ENCODE data around the gene ABCC6.

DNA sequence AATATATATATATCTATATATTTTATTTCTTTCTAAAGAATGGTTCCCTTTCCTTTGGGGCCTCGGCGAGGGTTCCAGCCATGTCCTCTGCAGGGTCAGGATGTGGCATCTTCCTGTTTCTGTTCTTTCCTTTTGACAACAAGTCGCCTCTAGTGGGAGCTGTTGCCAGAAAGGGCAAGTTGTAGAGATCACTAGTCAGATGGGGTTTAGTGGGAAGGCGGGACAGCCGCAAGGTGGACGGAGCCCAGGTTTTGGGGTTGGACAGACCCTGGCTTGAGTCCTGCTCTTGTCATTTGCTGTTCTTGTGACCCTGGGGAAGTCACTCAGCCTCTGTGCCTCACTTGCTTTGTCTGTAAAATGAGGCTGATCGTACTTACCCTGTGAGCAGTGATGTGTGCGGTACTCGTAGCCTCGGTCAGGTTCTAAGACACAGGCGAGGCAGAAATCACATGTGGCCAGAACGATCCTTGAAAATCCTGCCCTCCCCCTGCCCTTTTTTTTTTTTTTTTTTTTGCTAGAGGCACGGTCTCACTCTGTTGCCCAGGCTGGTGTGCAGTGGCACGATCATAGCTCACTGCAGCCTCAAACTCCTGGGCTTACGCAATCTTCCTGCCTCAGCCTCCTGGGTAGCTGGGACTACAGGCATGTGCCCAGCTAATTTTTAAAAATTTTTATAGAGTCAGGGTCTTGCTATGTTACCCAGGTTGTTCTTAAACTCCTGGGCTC, 80.1 kb downstream of the ABCC6 start:
- TF ChIP-seq YY1 (IDR thresholded peaks at IDR 0.05) (no peak), EGR1 (IDR thresholded peaks at IDR 0.05; ENCODE audit: low read depth in 2 of 2) (no peak), SP1 (IDR thresholded peaks at IDR 0.05) (no peak), RAD21 (IDR thresholded peaks at IDR 0.05) (peak in 1 of 2 donors; percentile 25), RXRA (IDR thresholded peaks at IDR 0.05) (no peak), TAF1 (conservative IDR thresholded peaks at IDR 0.05) (no peak), GABPA (IDR thresholded peaks at IDR 0.05 in 1 of 2, conservative IDR thresholded peaks at IDR 0.05 in 1 of 2) (no peak), NR2F2 (IDR thresholded peaks at IDR 0.05) (no peak), FOXA2 (IDR thresholded peaks at IDR 0.05) (no peak)
- TF ChIP-seq, protein P1, sequence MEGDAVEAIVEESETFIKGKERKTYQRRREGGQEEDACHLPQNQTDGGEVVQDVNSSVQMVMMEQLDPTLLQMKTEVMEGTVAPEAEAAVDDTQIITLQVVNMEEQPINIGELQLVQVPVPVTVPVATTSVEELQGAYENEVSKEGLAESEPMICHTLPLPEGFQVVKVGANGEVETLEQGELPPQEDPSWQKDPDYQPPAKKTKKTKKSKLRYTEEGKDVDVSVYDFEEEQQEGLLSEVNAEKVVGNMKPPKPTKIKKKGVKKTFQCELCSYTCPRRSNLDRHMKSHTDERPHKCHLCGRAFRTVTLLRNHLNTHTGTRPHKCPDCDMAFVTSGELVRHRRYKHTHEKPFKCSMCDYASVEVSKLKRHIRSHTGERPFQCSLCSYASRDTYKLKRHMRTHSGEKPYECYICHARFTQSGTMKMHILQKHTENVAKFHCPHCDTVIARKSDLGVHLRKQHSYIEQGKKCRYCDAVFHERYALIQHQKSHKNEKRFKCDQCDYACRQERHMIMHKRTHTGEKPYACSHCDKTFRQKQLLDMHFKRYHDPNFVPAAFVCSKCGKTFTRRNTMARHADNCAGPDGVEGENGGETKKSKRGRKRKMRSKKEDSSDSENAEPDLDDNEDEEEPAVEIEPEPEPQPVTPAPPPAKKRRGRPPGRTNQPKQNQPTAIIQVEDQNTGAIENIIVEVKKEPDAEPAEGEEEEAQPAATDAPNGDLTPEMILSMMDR (IDR thresholded peaks at IDR 0.05; ENCODE audit: low read depth, low read length, missing input control) = peak; percentile 18
- TF ChIP-seq, protein P2, sequence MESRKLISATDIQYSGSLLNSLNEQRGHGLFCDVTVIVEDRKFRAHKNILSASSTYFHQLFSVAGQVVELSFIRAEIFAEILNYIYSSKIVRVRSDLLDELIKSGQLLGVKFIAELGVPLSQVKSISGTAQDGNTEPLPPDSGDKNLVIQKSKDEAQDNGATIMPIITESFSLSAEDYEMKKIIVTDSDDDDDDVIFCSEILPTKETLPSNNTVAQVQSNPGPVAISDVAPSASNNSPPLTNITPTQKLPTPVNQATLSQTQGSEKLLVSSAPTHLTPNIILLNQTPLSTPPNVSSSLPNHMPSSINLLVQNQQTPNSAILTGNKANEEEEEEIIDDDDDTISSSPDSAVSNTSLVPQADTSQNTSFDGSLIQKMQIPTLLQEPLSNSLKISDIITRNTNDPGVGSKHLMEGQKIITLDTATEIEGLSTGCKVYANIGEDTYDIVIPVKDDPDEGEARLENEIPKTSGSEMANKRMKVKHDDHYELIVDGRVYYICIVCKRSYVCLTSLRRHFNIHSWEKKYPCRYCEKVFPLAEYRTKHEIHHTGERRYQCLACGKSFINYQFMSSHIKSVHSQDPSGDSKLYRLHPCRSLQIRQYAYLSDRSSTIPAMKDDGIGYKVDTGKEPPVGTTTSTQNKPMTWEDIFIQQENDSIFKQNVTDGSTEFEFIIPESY (IDR thresholded peaks at IDR 0.05) = no peak
- TF ChIP-seq, protein P3, sequence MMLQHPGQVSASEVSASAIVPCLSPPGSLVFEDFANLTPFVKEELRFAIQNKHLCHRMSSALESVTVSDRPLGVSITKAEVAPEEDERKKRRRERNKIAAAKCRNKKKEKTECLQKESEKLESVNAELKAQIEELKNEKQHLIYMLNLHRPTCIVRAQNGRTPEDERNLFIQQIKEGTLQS (IDR thresholded peaks at IDR 0.05) = no peak
- TF ChIP-seq, protein P4, sequence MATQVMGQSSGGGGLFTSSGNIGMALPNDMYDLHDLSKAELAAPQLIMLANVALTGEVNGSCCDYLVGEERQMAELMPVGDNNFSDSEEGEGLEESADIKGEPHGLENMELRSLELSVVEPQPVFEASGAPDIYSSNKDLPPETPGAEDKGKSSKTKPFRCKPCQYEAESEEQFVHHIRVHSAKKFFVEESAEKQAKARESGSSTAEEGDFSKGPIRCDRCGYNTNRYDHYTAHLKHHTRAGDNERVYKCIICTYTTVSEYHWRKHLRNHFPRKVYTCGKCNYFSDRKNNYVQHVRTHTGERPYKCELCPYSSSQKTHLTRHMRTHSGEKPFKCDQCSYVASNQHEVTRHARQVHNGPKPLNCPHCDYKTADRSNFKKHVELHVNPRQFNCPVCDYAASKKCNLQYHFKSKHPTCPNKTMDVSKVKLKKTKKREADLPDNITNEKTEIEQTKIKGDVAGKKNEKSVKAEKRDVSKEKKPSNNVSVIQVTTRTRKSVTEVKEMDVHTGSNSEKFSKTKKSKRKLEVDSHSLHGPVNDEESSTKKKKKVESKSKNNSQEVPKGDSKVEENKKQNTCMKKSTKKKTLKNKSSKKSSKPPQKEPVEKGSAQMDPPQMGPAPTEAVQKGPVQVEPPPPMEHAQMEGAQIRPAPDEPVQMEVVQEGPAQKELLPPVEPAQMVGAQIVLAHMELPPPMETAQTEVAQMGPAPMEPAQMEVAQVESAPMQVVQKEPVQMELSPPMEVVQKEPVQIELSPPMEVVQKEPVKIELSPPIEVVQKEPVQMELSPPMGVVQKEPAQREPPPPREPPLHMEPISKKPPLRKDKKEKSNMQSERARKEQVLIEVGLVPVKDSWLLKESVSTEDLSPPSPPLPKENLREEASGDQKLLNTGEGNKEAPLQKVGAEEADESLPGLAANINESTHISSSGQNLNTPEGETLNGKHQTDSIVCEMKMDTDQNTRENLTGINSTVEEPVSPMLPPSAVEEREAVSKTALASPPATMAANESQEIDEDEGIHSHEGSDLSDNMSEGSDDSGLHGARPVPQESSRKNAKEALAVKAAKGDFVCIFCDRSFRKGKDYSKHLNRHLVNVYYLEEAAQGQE (IDR thresholded peaks at IDR 0.05) = no peak
- TF ChIP-seq, protein P5, sequence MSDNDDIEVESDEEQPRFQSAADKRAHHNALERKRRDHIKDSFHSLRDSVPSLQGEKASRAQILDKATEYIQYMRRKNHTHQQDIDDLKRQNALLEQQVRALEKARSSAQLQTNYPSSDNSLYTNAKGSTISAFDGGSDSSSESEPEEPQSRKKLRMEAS (IDR thresholded peaks at IDR 0.05) = no peak
